Ovary (tissue), 9 donors: ENCODE results near the gene TPM2. TPM values are rescaled to one million over a fixed set of nuclear protein-coding genes. Genes with fewer than 3 reads are reported as not detected.

ENCODE experiments used
- DNase-seq, 5 donors: peaks; one replicate each; pipeline ENCODE4 v3.0.0-alpha.2; 2019 to 2020
- H3K27ac ChIP-seq, 2 donors: fragments of 200-600 bp; one replicate each; pipeline versions ENCODE4 v1.5.1 to v1.8.0; 2019 to 2022
- H3K27me3 ChIP-seq: fragments of 200-600 bp; one replicate; pipeline ENCODE4 v1.8.0; 2022
- H3K36me3 ChIP-seq: fragments of 200-600 bp; sonication (generic); one replicate; pipeline ENCODE4 v1.5.1; 2019
- H3K4me1 ChIP-seq: one replicate; pipeline ENCODE4 v1.8.1; 2013; ENCODE audit warnings: mild to moderate bottlenecking, moderate library complexity; ENCODE audit not compliant: insufficient read depth
- H3K4me3 ChIP-seq: fragments of 200-600 bp; sonication (generic); one replicate; pipeline ENCODE4 v1.5.1; 2017
- H3K9me3 ChIP-seq, 2 donors: fragments of 200-600 bp in 1 of 2; sonication (generic) in 1 of 2; one replicate each; pipeline versions ENCODE4 v1.5.1 to v1.8.1; 2013 to 2019; ENCODE audit warnings: mild to moderate bottlenecking in 1 of 2, moderate library complexity in 1 of 2
- CTCF ChIP-seq, 3 donors: fragments of 450-650 bp in 2 of 3; fragments of 200-600 bp in 1 of 3; IDR thresholded peaks; one replicate each; pipeline versions ENCODE4 v1.5.1 to v1.8.0; 2016 to 2022; ENCODE audit warnings: antibody characterized with exemption in 3 of 3, mild to moderate bottlenecking in 1 of 3
- EP300 ChIP-seq: sonication (generic); formaldehyde crosslinking; IDR thresholded peaks from one replicate; pipeline ENCODE4 v1.6.1; 2017; ENCODE audit warnings: antibody characterized with exemption
- POLR2A ChIP-seq: fragments of 450-650 bp; IDR thresholded peaks from one replicate; pipeline ENCODE4 v1.6.1; 2017; ENCODE audit warnings: antibody characterized with exemption, mild to moderate bottlenecking, moderate library complexity
- WGBS, 3 donors: extraction: QIAGEN DNeasy Blood & Tissue Kit in 1 of 3; methylation state at CpG; one replicate each; pipeline versions ENCODE4 v1.1.5 to v1.1.7; 2013 to 2017; 5-methylcytosine and 5-hydroxymethylcytosine counted together
- intact Hi-C, 4 donors: fragments of 100-400 bp; cut with DNase I; formaldehyde crosslinking; loops; one replicate each; pipeline versions ENCODE4 v1.11.0 to v1.15.1; 2022 to 2023
- polyA plus RNA-seq, 2 donors: library from polyadenylated mRNA; stranded (reverse); fragments of 200-250 nt in 1 of 2; fragments of 350-450 nt in 1 of 2; fragmentation: Illumina TruSeq in 1 of 2; extraction: RNeasy Lipid Tissue Mini Kit (QIAGEN cat#74804) in 1 of 2; gene quantifications; one replicate each; pipeline ENCODE4 v1.2.3, GENCODE V29; 2013 to 2014
- total RNA-seq, 7 donors: library from RNA; depleted of rRNA in 2 of 7; stranded (reverse); fragments of >200 nt in 2 of 7; fragmentation: NEBNext Ultra II Directional in 3 of 7; extraction: Animal tissue kit (Norgen Biotek cat#: 25700) in 3 of 7; gene quantifications; one replicate each; pipeline versions ENCODE4 v1.1.0 to v1.2.4, GENCODE V29; 2016 to 2023
- donor health status: DM: no; HTN: no; CAD: no; lungs with moderate emphysema.
- donor health status: DM: no; HTN: no; CAD: no.
- donor health status: Bipolar disorder and iron deficiency.
- donor health status: DM: yes; HTN: yes; CAD: no.
- donor health status: DM: no; HTN: no; CAD: no.
- donor health status: DM: yes; HTN: yes; CAD: no.

Gene TPM2
- total and polyA plus RNA-seq, 9 donors = 179 to 853 (median 414) TPM

DNA sequence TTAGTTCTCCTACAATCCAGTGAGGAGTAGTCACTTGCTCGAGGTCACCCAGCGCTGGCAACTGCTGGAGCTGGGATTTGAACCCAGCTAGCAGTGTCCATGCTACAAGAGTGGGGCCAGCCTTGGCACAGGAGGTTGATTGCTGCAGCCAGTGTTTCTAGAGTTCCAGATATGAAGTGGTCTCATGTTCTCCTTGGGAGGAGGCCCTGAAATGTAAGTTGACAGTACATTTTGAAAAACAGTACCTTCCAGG, 30.8 kb downstream of the TPM2 start:
- intact Hi-C loops = loop anchor here in 2 of 4 donors (2.0 to 10.0 kb wide), 4 partner anchors 30 to 164 kb away; partner anchors contain the start of genes RUSC2 (in 1 of the 2) and TPM2 (in 1 of the 2)
- no peaks in the 10 kb centered on the region for H3K4me1 ChIP-seq
- peak in 2 of 5 donors; percentile 55 to 64 for DNase-seq

GRCh38 chr9:35658137-35658967, 31.4 kb downstream of the TPM2 start, which contains the start of gene CCDC107:
Gene CCDC107, plus strand, starts transcription at chr9:35658292. Its CDS starts 88 bp downstream, at chr9:35658380.
- Histone ChIP-seq H3K9me3 (no peaks in the 10 kb centered on the region), H3K27me3 (no peaks in the 10 kb centered on the region), H3K4me1 (no peaks in the 10 kb centered on the region), H3K27ac (peak within 1 kb of the TSS; percentile 81 to 97), H3K36me3 (no peaks in the 10 kb centered on the region), H3K4me3 (peak within 1 kb of the TSS; percentile 94)
- DNase-seq = peak; percentile 86 to 92 (median 90)
- 0 to 1% (median 0%) methylated on average over 56 to 67 of the region's 67 CpGs for WGBS, 3 donors
- TF ChIP-seq EP300 = no peak
- peak; percentile 92 for TF ChIP-seq POLR2A
- TF ChIP-seq CTCF (IDR thresholded peaks at IDR 0.05) = peak; percentile 51 to 80 (median 77)
- intact Hi-C loops = loop anchor here in 2 of 4 donors (2.0 to 10.0 kb wide), 4 partner anchors 30 to 164 kb away; partner anchors contain the start of genes RUSC2 (in 1 of the 2) and TPM2 (in 1 of the 2)

More for the DNA sequence above, 30.8 kb downstream of the TPM2 start:
- Histone ChIP-seq H3K27me3 (no peaks in the 10 kb centered on the region), H3K9me3 (no peaks in the 10 kb centered on the region), H3K4me3 (peak overlapping the region; percentile 94), H3K36me3 (no peaks in the 10 kb centered on the region), H3K27ac (peak overlapping the region in 1 of 2 donors; percentile 97)
- WGBS, 3 donors = 0 to 3% (median 0%) methylated on average over 2 of the region's 2 CpGs
- no peak for TF ChIP-seq CTCF (IDR thresholded peaks at IDR 0.05)
- TF ChIP-seq EP300 = no peak
- TF ChIP-seq POLR2A = no peak

- H3K9me3 ChIP-seq = no peaks in the 10 kb centered on the region
- TF ChIP-seq POLR2A (peak; percentile 72), CTCF (IDR thresholded peaks at IDR 0.05) (peak; percentile 38 to 77 (median 66)), EP300 (peak; percentile 62)
- no peaks in the 10 kb centered on the region for H3K36me3 ChIP-seq
- 0% methylated on average over 42 of the region's 42 CpGs for WGBS, 3 donors
- H3K4me1 ChIP-seq = no peaks in the 10 kb centered on the region
- peak; percentile 96 to 97 (median 97) for DNase-seq
- intact Hi-C loops = loop anchor here in 2 of 4 donors (2.0 to 10.0 kb wide), 4 partner anchors 31 to 163 kb away; partner anchors contain the start of genes RUSC2 (in 1 of the 2) and TPM2 (in 1 of the 2)
- H3K27me3 ChIP-seq = no peaks in the 10 kb centered on the region
- peak within 1 kb of the TSS; percentile 81 to 97 for H3K27ac ChIP-seq
- H3K4me3 ChIP-seq = peak within 1 kb of the TSS; percentile 94
Measured at GRCh38 chr9:35657546-35658136, 32.1 kb downstream of the TPM2 start, which contains the start of gene RMRP. Gene RMRP, minus strand, starts transcription at chr9:35658019.

- H3K9me3 ChIP-seq = no peaks in the 10 kb centered on the region
- H3K4me1 ChIP-seq = no peaks in the 10 kb centered on the region
- TF ChIP-seq POLR2A (no peak), EP300 (no peak), CTCF (IDR thresholded peaks at IDR 0.05) (no peak)
- H3K4me3 ChIP-seq = peak overlapping the region; percentile 94
- peak in 1 of 5 donors; percentile 45 for DNase-seq
- 8 to 18% (median 9%) methylated on average over 25 of the region's 25 CpGs for WGBS, 3 donors
- peak overlapping the region; percentile 78 to 97 for H3K27ac ChIP-seq
- no peaks in the 10 kb centered on the region for H3K27me3 ChIP-seq
- H3K36me3 ChIP-seq = no peaks in the 10 kb centered on the region
- intact Hi-C loops = loop anchor here in 2 of 4 donors (5.0 to 10.0 kb wide), 3 partner anchors 35 to 162 kb away; partner anchors contain the start of gene RUSC2 (in 1 of the 2)
Measured at GRCh38 chr9:35656831-35657545, 32.7 kb downstream of the TPM2 start.
